Peyer's patch (tissue), 4 donors: Measurements from ENCODE around the gene ARIH2. TPM values are rescaled to one million over a fixed set of nuclear protein-coding genes. Genes with fewer than 3 reads are reported as not detected.

Source experiments
- DNase-seq, 3 donors: peaks; one replicate each; pipeline ENCODE4 v3.0.0-alpha.2; 2017 to 2019
- H3K27ac ChIP-seq, 4 donors: fragments of 200-600 bp; sonication (generic); one replicate each; pipeline ENCODE4 v1.5.1; 2016 to 2019
- H3K27me3 ChIP-seq, 2 donors: fragments of 200-600 bp; sonication (generic); one replicate each; pipeline ENCODE4 v1.5.1; 2019
- H3K36me3 ChIP-seq, 3 donors: fragments of 200-600 bp; sonication (generic); one replicate each; pipeline ENCODE4 v1.5.1; 2016 to 2019
- H3K4me1 ChIP-seq, 4 donors: fragments of 200-600 bp; sonication (generic); one replicate each; pipeline ENCODE4 v1.5.1; 2016 to 2019
- H3K4me3 ChIP-seq, 4 donors: fragments of 200-600 bp; sonication (generic); 1 replicate in 3 of 4; 2 replicates in 1 of 4; pipeline ENCODE4 v1.5.1; 2016 to 2019; ENCODE audit warnings: mild to moderate bottlenecking in 1 of 4
- H3K9me3 ChIP-seq, 4 donors: fragments of 200-600 bp; sonication (generic); one replicate each; pipeline ENCODE4 v1.5.1; 2016 to 2019; ENCODE audit warnings: mild to moderate bottlenecking in 1 of 4
- POLR2A ChIP-seq, 2 donors: fragments of 450-650 bp; IDR thresholded peaks; one replicate each; pipeline ENCODE4 v1.5.1; 2017; ENCODE audit warnings: antibody characterized with exemption in 2 of 2, mild to moderate bottlenecking in 2 of 2, moderate library complexity in 2 of 2
- total RNA-seq, 4 donors: library from RNA; depleted of rRNA; stranded (reverse); fragments of >200 nt; gene quantifications; one replicate each; pipeline ENCODE4 v1.1.0, GENCODE V29; 2016
- TF ChIP-seq, protein P1 (sequence below), 6 experiments: fragments of 450-650 bp in 4 of 6; fragments of 200-600 bp in 2 of 6; sonication (generic) in 1 of 6; IDR thresholded peaks; one replicate each; pipeline ENCODE4 v1.5.1; 2017 to 2019; ENCODE audit warnings: antibody characterized with exemption in 6 of 6, mild to moderate bottlenecking in 3 of 6, moderate library complexity in 1 of 6

Gene ARIH2
- total RNA-seq, 4 donors from 2014 or later = 59.7 to 184 (median 111) TPM

DNA sequence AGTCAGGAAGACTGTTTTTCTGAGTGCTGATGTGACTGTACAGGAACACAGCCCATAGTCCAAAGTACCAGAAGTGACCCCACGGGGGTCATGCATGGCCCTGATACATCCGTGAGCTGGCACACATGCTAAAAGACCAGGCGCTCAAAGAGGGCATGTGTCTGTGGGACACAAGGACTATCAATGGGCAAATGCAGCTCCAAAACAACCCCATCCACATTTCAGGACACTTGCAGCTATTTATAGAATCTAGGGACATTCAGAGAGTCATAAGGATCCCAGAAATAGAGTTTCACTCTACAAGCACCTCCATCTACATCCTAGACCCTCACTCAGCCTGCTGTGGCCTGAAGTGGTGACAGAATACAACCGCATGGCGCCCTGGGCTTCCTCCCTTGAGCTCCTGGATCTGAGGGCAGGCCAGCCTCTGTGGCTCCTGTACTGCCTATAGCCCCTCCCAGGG, 37.0 kb upstream of the ARIH2 start:
- TF ChIP-seq POLR2A (IDR thresholded peaks at IDR 0.05) = no peak
- TF ChIP-seq, protein P1, sequence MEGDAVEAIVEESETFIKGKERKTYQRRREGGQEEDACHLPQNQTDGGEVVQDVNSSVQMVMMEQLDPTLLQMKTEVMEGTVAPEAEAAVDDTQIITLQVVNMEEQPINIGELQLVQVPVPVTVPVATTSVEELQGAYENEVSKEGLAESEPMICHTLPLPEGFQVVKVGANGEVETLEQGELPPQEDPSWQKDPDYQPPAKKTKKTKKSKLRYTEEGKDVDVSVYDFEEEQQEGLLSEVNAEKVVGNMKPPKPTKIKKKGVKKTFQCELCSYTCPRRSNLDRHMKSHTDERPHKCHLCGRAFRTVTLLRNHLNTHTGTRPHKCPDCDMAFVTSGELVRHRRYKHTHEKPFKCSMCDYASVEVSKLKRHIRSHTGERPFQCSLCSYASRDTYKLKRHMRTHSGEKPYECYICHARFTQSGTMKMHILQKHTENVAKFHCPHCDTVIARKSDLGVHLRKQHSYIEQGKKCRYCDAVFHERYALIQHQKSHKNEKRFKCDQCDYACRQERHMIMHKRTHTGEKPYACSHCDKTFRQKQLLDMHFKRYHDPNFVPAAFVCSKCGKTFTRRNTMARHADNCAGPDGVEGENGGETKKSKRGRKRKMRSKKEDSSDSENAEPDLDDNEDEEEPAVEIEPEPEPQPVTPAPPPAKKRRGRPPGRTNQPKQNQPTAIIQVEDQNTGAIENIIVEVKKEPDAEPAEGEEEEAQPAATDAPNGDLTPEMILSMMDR (IDR thresholded peaks at IDR 0.05) = no peak
- DNase-seq = no peak
- Histone ChIP-seq H3K27ac (no peak overlapping the region), H3K4me3 (no peak overlapping the region), H3K4me1 (peaks cover 0 to 2% (median 0%) of the 10 kb centered on the region in 4 donors), H3K36me3 (peaks cover 0 to 75% (median 0%) of the 10 kb centered on the region in 3 donors), H3K27me3 (no peaks in the 10 kb centered on the region), H3K9me3 (no peaks in the 10 kb centered on the region)

DNA sequence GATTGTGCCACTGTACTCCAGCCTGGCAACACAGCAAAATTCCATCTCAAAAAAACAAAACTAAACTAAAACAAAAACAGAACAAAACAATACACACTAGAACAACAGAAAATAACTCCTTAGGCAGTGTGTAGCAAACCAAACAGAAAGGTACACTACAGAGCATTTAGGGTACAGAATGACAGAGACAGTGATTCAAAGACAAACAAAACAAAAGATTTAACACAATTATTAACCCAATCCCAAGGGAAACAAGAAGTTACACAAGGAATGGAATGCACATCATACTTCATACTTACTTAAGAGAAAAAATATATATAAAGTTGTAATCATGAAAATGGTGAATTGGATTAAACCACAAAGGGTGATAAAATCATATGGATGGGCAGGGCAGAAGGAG, 32.9 kb upstream of the ARIH2 start:
- Histone ChIP-seq H3K27ac (no peak overlapping the region), H3K9me3 (no peaks in the 10 kb centered on the region), H3K4me3 (no peak overlapping the region), H3K36me3 (peaks cover 0 to 70% (median 0%) of the 10 kb centered on the region in 3 donors), H3K4me1 (peaks cover 0 to 7% (median 0%) of the 10 kb centered on the region in 4 donors), H3K27me3 (no peaks in the 10 kb centered on the region)
- no peak for DNase-seq
- TF ChIP-seq, protein P1 (IDR thresholded peaks at IDR 0.05) = no peak
- no peak for TF ChIP-seq POLR2A (IDR thresholded peaks at IDR 0.05)

- DNase-seq = no peak
Observed at GRCh38 chr3:48891606-48892005, 27.0 kb upstream of the ARIH2 start.

GRCh38 chr3:48894516-48894915, 24.1 kb upstream of the ARIH2 start:
- Histone ChIP-seq H3K4me1 (peaks cover 0 to 15% (median 11%) of the 10 kb centered on the region in 4 donors), H3K4me3 (no peak overlapping the region), H3K36me3 (peaks cover 0 to 13% (median 0%) of the 10 kb centered on the region in 3 donors), H3K9me3 (no peaks in the 10 kb centered on the region), H3K27me3 (no peaks in the 10 kb centered on the region), H3K27ac (no peak overlapping the region)
- no peak for DNase-seq
- TF ChIP-seq, protein P1 (IDR thresholded peaks at IDR 0.05) = no peak
- TF ChIP-seq POLR2A (IDR thresholded peaks at IDR 0.05) = no peak

More at GRCh38 chr3:48891606-48892005, 27.0 kb upstream of the ARIH2 start:
- peaks cover 0 to 5% (median 0%) of the 10 kb centered on the region in 4 donors for H3K4me1 ChIP-seq
- H3K27me3 ChIP-seq = no peaks in the 10 kb centered on the region
- no peak overlapping the region for H3K27ac ChIP-seq
- H3K36me3 ChIP-seq = peaks cover 0 to 34% (median 0%) of the 10 kb centered on the region in 3 donors
- H3K9me3 ChIP-seq = no peaks in the 10 kb centered on the region
- no peak for TF ChIP-seq POLR2A (IDR thresholded peaks at IDR 0.05)
- TF ChIP-seq, protein P1 (IDR thresholded peaks at IDR 0.05) = no peak
- no peak overlapping the region for H3K4me3 ChIP-seq

DNA sequence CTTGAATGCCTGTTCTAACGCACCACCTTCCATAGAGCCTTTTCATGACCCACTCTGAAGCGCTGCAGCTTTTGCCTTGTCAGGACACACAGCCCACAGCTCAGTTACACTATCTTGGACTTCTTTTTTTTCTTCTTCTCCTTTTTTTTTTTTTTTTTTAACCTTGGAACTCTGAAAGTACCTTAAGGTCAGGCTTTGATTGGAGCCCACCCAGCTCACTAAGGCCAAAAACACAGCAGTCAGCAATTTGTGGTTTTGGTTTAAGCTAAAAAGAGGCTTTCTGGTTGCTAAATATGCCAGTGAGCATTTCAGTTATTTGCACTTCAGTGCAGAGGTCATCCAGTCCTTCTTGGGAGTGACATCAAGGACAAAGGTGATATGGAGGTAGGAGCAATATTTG, 21.7 kb upstream of the ARIH2 start:
- TF ChIP-seq, protein P1 (IDR thresholded peaks at IDR 0.05) = no peak
- TF ChIP-seq POLR2A (IDR thresholded peaks at IDR 0.05) = no peak
- Histone ChIP-seq H3K27ac (peak overlapping the region in 2 of 4 donors; percentile 77 to 95), H3K4me3 (peak overlapping the region in 1 of 4 donors; percentile 0), H3K4me1 (peaks cover 0 to 15% (median 11%) of the 10 kb centered on the region in 4 donors), H3K9me3 (no peaks in the 10 kb centered on the region), H3K27me3 (no peaks in the 10 kb centered on the region), H3K36me3 (peaks cover 0 to under 1% (median 0%) of the 10 kb centered on the region in 3 donors)
- DNase-seq = no peak
